Measurements from ENCODE around the gene DENND6B. TPM values are rescaled to one million over a fixed set of nuclear protein-coding genes. Genes with fewer than 3 reads are reported as not detected.

The DENND6B gene
- total and polyA plus RNA-seq, 4 donors, result 0.86 to 1.2 (median 1.1) TPM

- TF ChIP-seq HNF4A (conservative IDR thresholded peaks at IDR 0.05), result no peak
- TF ChIP-seq TAF1 (conservative IDR thresholded peaks at IDR 0.05), result no peak
- no peak for TF ChIP-seq EGR1 (IDR thresholded peaks at IDR 0.05; ENCODE audit: low read depth in 2 of 2)
- no peak for TF ChIP-seq ZBTB33 (IDR thresholded peaks at IDR 0.05)
- TF ChIP-seq, protein P1, sequence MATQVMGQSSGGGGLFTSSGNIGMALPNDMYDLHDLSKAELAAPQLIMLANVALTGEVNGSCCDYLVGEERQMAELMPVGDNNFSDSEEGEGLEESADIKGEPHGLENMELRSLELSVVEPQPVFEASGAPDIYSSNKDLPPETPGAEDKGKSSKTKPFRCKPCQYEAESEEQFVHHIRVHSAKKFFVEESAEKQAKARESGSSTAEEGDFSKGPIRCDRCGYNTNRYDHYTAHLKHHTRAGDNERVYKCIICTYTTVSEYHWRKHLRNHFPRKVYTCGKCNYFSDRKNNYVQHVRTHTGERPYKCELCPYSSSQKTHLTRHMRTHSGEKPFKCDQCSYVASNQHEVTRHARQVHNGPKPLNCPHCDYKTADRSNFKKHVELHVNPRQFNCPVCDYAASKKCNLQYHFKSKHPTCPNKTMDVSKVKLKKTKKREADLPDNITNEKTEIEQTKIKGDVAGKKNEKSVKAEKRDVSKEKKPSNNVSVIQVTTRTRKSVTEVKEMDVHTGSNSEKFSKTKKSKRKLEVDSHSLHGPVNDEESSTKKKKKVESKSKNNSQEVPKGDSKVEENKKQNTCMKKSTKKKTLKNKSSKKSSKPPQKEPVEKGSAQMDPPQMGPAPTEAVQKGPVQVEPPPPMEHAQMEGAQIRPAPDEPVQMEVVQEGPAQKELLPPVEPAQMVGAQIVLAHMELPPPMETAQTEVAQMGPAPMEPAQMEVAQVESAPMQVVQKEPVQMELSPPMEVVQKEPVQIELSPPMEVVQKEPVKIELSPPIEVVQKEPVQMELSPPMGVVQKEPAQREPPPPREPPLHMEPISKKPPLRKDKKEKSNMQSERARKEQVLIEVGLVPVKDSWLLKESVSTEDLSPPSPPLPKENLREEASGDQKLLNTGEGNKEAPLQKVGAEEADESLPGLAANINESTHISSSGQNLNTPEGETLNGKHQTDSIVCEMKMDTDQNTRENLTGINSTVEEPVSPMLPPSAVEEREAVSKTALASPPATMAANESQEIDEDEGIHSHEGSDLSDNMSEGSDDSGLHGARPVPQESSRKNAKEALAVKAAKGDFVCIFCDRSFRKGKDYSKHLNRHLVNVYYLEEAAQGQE (IDR thresholded peaks at IDR 0.05), result no peak
- TF ChIP-seq, protein P2, sequence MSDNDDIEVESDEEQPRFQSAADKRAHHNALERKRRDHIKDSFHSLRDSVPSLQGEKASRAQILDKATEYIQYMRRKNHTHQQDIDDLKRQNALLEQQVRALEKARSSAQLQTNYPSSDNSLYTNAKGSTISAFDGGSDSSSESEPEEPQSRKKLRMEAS (IDR thresholded peaks at IDR 0.05), result no peak
- DNase-seq (ENCODE audit: low spot score), result no peak
- Histone ChIP-seq H3K4me3 (ENCODE audit: low read depth in 1 of 3, low read length in 3 of 3) (peak within 1 kb of the TSS; percentile 49 to 89 (median 65)), H3K36me3 (ENCODE audit: control insufficient read depth in 4 of 4, insufficient read depth in 3 of 4, low read depth in 1 of 4, low read length in 3 of 4) (no peaks in the 10 kb centered on the region), H3K27me3 (ENCODE audit: control insufficient read depth in 4 of 4, insufficient read depth in 4 of 4, low read length in 3 of 4) (no peaks in the 10 kb centered on the region), H3K27ac (ENCODE audit: low read depth in 1 of 2, low read length in 2 of 2) (peak within 1 kb of the TSS; percentile 85 to 90), H3K9ac (ENCODE audit: low read depth in 1 of 2, low read length in 2 of 2) (peak within 1 kb of the TSS; percentile 8 to 65), H3K4me1 (ENCODE audit: control insufficient read depth in 4 of 4, insufficient read depth in 4 of 4, low read length in 3 of 4) (peaks cover 18 to 61% (median 39%) of the 10 kb centered on the region in 4 donors), H3K9me3 (ENCODE audit: control insufficient read depth in 4 of 4, low read length in 3 of 4) (no peaks in the 10 kb centered on the region)
- under 1% methylated on average over 102 of the region's 105 CpGs for WGBS
Observed at GRCh38 chr22:50306753-50307749, 19.8 kb downstream of the DENND6B start, which contains the start of gene PLXNB2. PLXNB2 (minus strand) TSS chr22:50307646; CDS start chr22:50290584, 17,062 bp downstream.

- Histone ChIP-seq H3K27me3 (ENCODE audit: control insufficient read depth in 4 of 4, insufficient read depth in 4 of 4, low read length in 3 of 4) (no peaks in the 10 kb centered on the region), H3K9me3 (ENCODE audit: control insufficient read depth in 4 of 4, low read length in 3 of 4) (no peaks in the 10 kb centered on the region), H3K4me3 (ENCODE audit: low read depth in 1 of 3, low read length in 3 of 3) (peak overlapping the region; percentile 54 to 89 (median 65)), H3K27ac (ENCODE audit: low read depth in 1 of 2, low read length in 2 of 2) (peak overlapping the region; percentile 85 to 90), H3K4me1 (ENCODE audit: control insufficient read depth in 4 of 4, insufficient read depth in 4 of 4, low read length in 3 of 4) (peaks cover 24 to 71% (median 45%) of the 10 kb centered on the region in 4 donors), H3K9ac (ENCODE audit: low read depth in 1 of 2, low read length in 2 of 2) (peak overlapping the region; percentile 57 to 78), H3K36me3 (ENCODE audit: control insufficient read depth in 4 of 4, insufficient read depth in 3 of 4, low read depth in 1 of 4, low read length in 3 of 4) (no peaks in the 10 kb centered on the region)
- WGBS, result 4% methylated on average over 21 of the region's 21 CpGs
- no peak for DNase-seq (ENCODE audit: low spot score)
- TF ChIP-seq YY1 (IDR thresholded peaks at IDR 0.05), result peak; percentile 34
- peak in 1 of 2 donors; percentile 61 for TF ChIP-seq EGR1 (IDR thresholded peaks at IDR 0.05; ENCODE audit: low read depth in 2 of 2)
- peak in 1 of 2 donors; percentile 62 for TF ChIP-seq HNF4A (conservative IDR thresholded peaks at IDR 0.05)
- no peak for TF ChIP-seq CTCF (IDR thresholded peaks at IDR 0.05; ENCODE audit: low read depth, low read length, missing input control)
- peak; percentile 25 for TF ChIP-seq NR2F2 (IDR thresholded peaks at IDR 0.05)
- TF ChIP-seq, protein P2 (IDR thresholded peaks at IDR 0.05), result no peak
- no peak for TF ChIP-seq ZBTB33 (IDR thresholded peaks at IDR 0.05)
- TF ChIP-seq RXRA (IDR thresholded peaks at IDR 0.05), result peak; percentile 14 to 44
- TF ChIP-seq, protein P1 (IDR thresholded peaks at IDR 0.05), result peak; percentile 41
- TF ChIP-seq SP1 (IDR thresholded peaks at IDR 0.05), result no peak
- no peak for TF ChIP-seq TAF1 (conservative IDR thresholded peaks at IDR 0.05)
- TF ChIP-seq HNF4G (IDR thresholded peaks at IDR 0.05), result no peak
- peak in 1 of 2 donors; percentile 59 for TF ChIP-seq JUND (IDR thresholded peaks at IDR 0.05)
Observed at GRCh38 chr22:50305923-50306566, 20.8 kb downstream of the DENND6B start.

Data from liver (tissue), 9 donors.